Right cardiac atrium (tissue), 5 donors: ENCODE measurements around the gene TTC7B. TPM values are rescaled to one million over a fixed set of nuclear protein-coding genes. Genes with fewer than 3 reads are reported as not detected.
A peak's percentile ranks its signal among the peaks of the same experiment; 100 is the strongest.

Experiments
- ATAC-seq, 2 donors: fragments of 200-7000 bp; cut with Tn5 transposase; one replicate each; pipeline versions ENCODE4 v1.8.0 to v1.9.1; 2020; ENCODE audit warnings: moderate library complexity in 2 of 2, mild to moderate bottlenecking in 1 of 2
- DNase-seq, 3 donors: peaks; one replicate each; pipeline ENCODE4 v3.0.0-alpha.2; 2020
- H3K27ac ChIP-seq: one replicate; pipeline ENCODE4 v1.5.1; 2013; ENCODE audit warnings: mild to moderate bottlenecking, low read length, control low read depth, moderate library complexity
- H3K27me3 ChIP-seq: one replicate; pipeline ENCODE4 v1.6.1; 2013; ENCODE audit not compliant: control insufficient read depth, insufficient read depth
- H3K4me1 ChIP-seq: one replicate; pipeline ENCODE4 v1.6.1; 2013; ENCODE audit warnings: low read length; ENCODE audit not compliant: control insufficient read depth, insufficient read depth
- H3K4me3 ChIP-seq: one replicate; pipeline ENCODE4 v1.5.1; 2013; ENCODE audit warnings: low read length, control low read depth
- H3K9me3 ChIP-seq: one replicate; pipeline ENCODE4 v1.6.1; 2013; ENCODE audit warnings: low read length; ENCODE audit not compliant: control insufficient read depth
- WGBS: extraction: QIAGEN DNeasy Blood & Tissue Kit; methylation state at CpG from one replicate; pipeline ENCODE4 v1.1.7; 2013; 5-methylcytosine and 5-hydroxymethylcytosine counted together
- intact Hi-C, 4 donors: fragments of 100-400 bp; cut with DNase I; formaldehyde crosslinking; loops; one replicate each; pipeline versions ENCODE4 v1.11.0 to v1.14.0; 2022 to 2023
- polyA plus RNA-seq: library from polyadenylated mRNA; stranded (reverse); fragments of 200-250 nt; gene quantifications from one replicate; pipeline ENCODE4 v1.2.3, GENCODE V29; 2013
- total RNA-seq, 4 donors: library from RNA; stranded (reverse); fragmentation: NEBNext Ultra II Directional; extraction: Animal tissue kit (Norgen Biotek cat#: 25700); gene quantifications; one replicate each; pipeline ENCODE4 v1.2.1, GENCODE V29; 2021
- donor health status: healthy with polysubstance abuse.
- donor health status: DM: no; HTN: yes; CAD: no.
- donor health status: DM: no; HTN: no; CAD: no.
- donor health status: DM: no; HTN: yes; CAD: no; lungs with severe emphysema.
- donor health status: DM: yes; HTN: yes; CAD: no.

The TTC7B gene
- total and polyA plus RNA-seq, 5 donors: 38.1 to 88.7 (median 82.8) TPM

DNA sequence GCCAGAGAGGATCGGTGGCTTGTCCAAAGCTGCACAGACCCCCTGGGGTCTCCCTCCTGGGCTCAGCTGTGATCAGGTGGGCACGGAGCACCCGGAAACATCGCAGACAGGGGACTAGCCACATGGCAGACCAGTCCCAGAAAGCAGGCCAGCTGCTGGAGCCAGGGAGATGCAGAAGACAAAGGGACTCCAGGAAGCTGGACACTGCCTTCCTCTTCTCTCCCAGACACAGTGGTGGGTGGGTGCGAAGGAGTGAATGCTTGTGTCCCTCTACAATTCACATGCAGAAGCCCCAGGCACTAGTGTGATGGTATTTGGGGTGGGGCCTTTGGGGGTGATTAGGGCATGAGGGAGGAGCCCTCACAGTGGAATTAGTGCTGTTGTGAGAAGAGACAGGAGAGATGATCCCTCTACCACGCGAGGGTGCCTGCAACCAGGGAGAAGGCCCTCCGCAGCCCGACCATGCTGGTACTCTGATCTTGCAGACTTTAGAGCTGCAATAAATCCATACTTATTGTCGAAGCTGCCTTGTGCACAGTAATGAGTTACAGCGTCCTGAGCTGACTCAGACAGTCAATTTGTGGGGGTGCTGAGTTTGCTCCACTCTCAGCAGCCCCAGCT is 324.2 kb downstream of the TTC7B start:
- H3K4me1 ChIP-seq: peaks cover 13% of the 10 kb centered on the region
- H3K27ac ChIP-seq: no peak overlapping the region
- H3K4me3 ChIP-seq: no peak overlapping the region
- intact Hi-C loops: no loop called here
- DNase-seq: peak in 1 of 3 donors; percentile 12
- H3K9me3 ChIP-seq: no peaks in the 10 kb centered on the region
- 42% methylated on average over 11 of the region's 11 CpGs for WGBS
- peak; percentile 8 to 29 for ATAC-seq
- no peaks in the 10 kb centered on the region for H3K27me3 ChIP-seq

- no peak overlapping the region for H3K27ac ChIP-seq
- H3K4me3 ChIP-seq: no peak overlapping the region
- ATAC-seq (peak; percentile 91 to 92), DNase-seq (peak; percentile 87 to 95 (median 94))
- intact Hi-C loops: no loop called here
- H3K9me3 ChIP-seq: no peaks in the 10 kb centered on the region
- no peaks in the 10 kb centered on the region for H3K27me3 ChIP-seq
- 17% methylated on average over 9 of the region's 9 CpGs for WGBS
- H3K4me1 ChIP-seq: peaks cover 13% of the 10 kb centered on the region
These were observed 324.9 kb downstream of the TTC7B start for GRCh38 chr14:90491221-90491885.

DNA sequence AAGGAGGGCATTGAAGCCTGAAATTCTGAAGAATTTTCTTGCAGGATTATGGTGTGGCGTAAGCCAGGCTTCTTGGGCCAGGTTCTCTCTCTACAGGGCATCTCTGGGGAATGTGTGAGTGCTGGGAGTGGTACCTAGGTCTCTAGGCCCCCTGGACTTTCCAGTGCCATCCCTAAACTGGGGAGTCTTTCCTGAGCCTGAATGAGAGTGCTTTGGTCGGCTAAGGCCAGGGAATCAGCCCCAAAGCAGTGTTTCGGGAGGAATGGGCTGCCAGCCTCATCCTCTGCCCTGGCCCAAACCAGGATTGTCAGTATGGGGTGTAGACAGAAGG is 325.5 kb downstream of the TTC7B start:
- WGBS: 88% methylated on average over 3 of the region's 3 CpGs
- H3K27ac ChIP-seq: no peak overlapping the region
- H3K27me3 ChIP-seq: no peaks in the 10 kb centered on the region
- no peaks in the 10 kb centered on the region for H3K9me3 ChIP-seq
- intact Hi-C loops: no loop called here
- DNase-seq (no peak), ATAC-seq (no peak)
- no peak overlapping the region for H3K4me3 ChIP-seq
- H3K4me1 ChIP-seq: peaks cover 13% of the 10 kb centered on the region

GRCh38 chr14:90489916-90490719 is 326.1 kb downstream of the TTC7B start:
- H3K9me3 ChIP-seq: no peaks in the 10 kb centered on the region
- DNase-seq: no peak
- no peak overlapping the region for H3K27ac ChIP-seq
- no peaks in the 10 kb centered on the region for H3K27me3 ChIP-seq
- no peak overlapping the region for H3K4me3 ChIP-seq
- 85% methylated on average over 8 of the region's 8 CpGs for WGBS
- peaks cover 13% of the 10 kb centered on the region for H3K4me1 ChIP-seq
- intact Hi-C loops: no loop called here
- no peak for ATAC-seq

DNA sequence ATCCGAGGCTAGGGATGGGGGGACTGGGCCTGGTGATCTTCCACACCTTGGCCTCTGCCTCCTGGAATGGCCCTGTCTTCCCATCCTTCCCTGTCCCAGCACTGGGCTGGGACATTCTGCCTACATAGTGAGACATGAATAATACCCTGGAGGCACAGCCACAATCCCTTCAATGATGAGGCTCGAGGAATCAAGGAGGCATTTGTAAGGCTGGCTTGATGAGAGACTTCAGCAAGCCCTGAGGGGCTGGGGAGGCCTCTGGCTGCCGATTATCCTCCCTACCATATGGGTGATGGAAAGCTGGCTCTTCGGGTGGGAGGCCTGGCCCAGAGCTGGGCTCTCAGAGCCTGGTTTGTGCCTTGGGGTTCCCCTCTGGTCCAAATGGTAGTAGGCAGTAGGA is 326.9 kb downstream of the TTC7B start:
- Histone ChIP-seq H3K4me3 (no peak overlapping the region), H3K9me3 (no peaks in the 10 kb centered on the region), H3K27me3 (no peaks in the 10 kb centered on the region), H3K27ac (no peak overlapping the region), H3K4me1 (peaks cover 13% of the 10 kb centered on the region)
- intact Hi-C loops: no loop called here
- no peak for DNase-seq
- WGBS: 94% methylated on average over 4 of the region's 4 CpGs
- ATAC-seq: no peak

GRCh38 chr14:90488256-90488655 is 328.0 kb downstream of the TTC7B start:
- ATAC-seq: no peak
- WGBS: 92% methylated on average over 5 of the region's 5 CpGs

DNA sequence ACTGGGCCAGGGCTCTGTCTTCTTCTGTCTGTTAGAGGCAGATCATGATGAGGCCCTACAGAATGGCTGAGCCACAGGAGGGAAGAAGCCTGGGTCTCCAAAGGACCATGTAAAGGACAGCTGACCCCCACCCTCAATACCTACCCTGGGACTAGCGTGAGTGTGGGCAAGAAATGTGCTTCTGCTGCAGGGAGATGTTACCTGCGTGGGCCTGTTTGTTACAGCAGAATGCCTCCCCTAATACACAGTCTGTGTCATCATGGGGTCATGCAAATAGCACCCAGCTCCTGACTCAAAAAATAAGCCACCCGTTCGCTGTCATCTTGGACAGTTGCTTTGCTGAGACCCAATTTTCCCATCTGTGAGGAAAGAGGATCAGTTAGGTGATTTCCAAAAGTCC is 328.8 kb downstream of the TTC7B start:
- peaks cover 13% of the 10 kb centered on the region for H3K4me1 ChIP-seq
- no peak for ATAC-seq
- no peak overlapping the region for H3K4me3 ChIP-seq
- no peaks in the 10 kb centered on the region for H3K27me3 ChIP-seq
- no peaks in the 10 kb centered on the region for H3K9me3 ChIP-seq
- H3K27ac ChIP-seq: no peak overlapping the region
- WGBS: 95% methylated on average over 4 of the region's 4 CpGs
- DNase-seq: no peak
- intact Hi-C loops: no loop called here

More at GRCh38 chr14:90488256-90488655, 328.0 kb downstream of the TTC7B start:
- no peaks in the 10 kb centered on the region for H3K9me3 ChIP-seq
- H3K27ac ChIP-seq: no peak overlapping the region
- H3K4me3 ChIP-seq: no peak overlapping the region
- intact Hi-C loops: no loop called here
- peaks cover 13% of the 10 kb centered on the region for H3K4me1 ChIP-seq
- no peak for DNase-seq
- no peaks in the 10 kb centered on the region for H3K27me3 ChIP-seq

DNA sequence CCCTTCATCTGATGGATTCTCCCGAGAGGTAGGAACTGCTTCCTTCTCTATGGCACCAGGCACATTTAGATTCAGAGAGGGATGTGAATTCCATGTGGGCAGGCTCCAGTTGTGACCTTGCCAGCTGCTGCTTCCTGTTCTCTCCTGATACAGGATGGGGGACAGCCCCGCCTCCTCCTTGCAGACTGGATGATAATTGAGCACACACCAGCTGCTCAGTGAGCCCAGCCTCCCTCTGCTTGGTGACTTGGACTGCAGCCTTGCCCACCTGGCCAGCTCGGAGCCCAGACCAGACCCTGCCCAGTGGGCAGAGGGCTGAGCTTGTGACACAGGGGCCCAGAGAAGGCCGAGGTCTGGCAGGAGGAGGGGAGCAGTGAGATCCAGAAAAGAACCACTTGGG is 329.2 kb downstream of the TTC7B start:
- ATAC-seq (peak in 1 of 2 donors; percentile 46), DNase-seq (peak; percentile 41 to 80 (median 71))
- no peaks in the 10 kb centered on the region for H3K27me3 ChIP-seq
- intact Hi-C loops: no loop called here
- H3K4me1 ChIP-seq: peaks cover 13% of the 10 kb centered on the region
- no peak overlapping the region for H3K4me3 ChIP-seq
- no peaks in the 10 kb centered on the region for H3K9me3 ChIP-seq
- no peak overlapping the region for H3K27ac ChIP-seq
- 40% methylated on average over 4 of the region's 4 CpGs for WGBS

DNA sequence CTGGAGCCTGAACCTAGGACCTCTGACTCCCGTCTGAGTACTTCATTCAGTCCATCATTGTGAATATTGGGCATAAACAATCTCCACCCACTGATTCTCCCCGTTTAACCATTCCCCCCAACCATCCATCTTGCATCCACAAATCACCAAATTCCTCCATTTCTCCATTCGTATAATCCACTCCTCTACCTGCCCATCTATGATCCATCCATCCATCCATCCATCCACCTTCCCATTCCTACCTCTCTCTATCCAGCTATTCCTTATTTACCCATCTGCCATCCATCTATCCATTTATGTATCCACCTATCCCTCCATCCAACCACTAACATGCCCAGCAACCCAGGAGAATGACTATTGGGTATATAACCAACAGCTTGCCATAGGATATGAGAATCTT is 331.9 kb downstream of the TTC7B start:
- no peak overlapping the region for H3K4me3 ChIP-seq
- H3K27ac ChIP-seq: no peak overlapping the region
- ATAC-seq (no peak), DNase-seq (no peak)
- WGBS: 87% methylated on average over 3 of the region's 3 CpGs
- intact Hi-C loops: no loop called here
- H3K27me3 ChIP-seq: no peaks in the 10 kb centered on the region
- no peaks in the 10 kb centered on the region for H3K9me3 ChIP-seq
- peaks cover 1% of the 10 kb centered on the region for H3K4me1 ChIP-seq

GRCh38 chr14:90483571-90483974 is 332.7 kb downstream of the TTC7B start:
- no peak overlapping the region for H3K27ac ChIP-seq
- no peaks in the 10 kb centered on the region for H3K9me3 ChIP-seq
- intact Hi-C loops: no loop called here
- H3K4me3 ChIP-seq: no peak overlapping the region
- no peaks in the 10 kb centered on the region for H3K27me3 ChIP-seq
- DNase-seq (no peak), ATAC-seq (peak in 1 of 2 donors; percentile 64)
- peaks cover 1% of the 10 kb centered on the region for H3K4me1 ChIP-seq
- 34% methylated on average over 11 of the region's 11 CpGs for WGBS

- no peaks in the 10 kb centered on the region for H3K27me3 ChIP-seq
- intact Hi-C loops: no loop called here
- H3K9me3 ChIP-seq: no peaks in the 10 kb centered on the region
- ATAC-seq (no peak), DNase-seq (no peak)
- H3K27ac ChIP-seq: no peak overlapping the region
- peaks cover 1% of the 10 kb centered on the region for H3K4me1 ChIP-seq
- 81% methylated on average over 2 of the region's 2 CpGs for WGBS
- H3K4me3 ChIP-seq: no peak overlapping the region
These were observed 333.1 kb downstream of the TTC7B start for GRCh38 chr14:90483117-90483516.
